Skeletal muscle satellite cell (primary cell): ENCODE data around the gene SEMA4C.

Experiments used
- H3K27me3 ChIP-seq: 2 replicates; pipeline ENCODE4 v1.7.0; 2013; ENCODE audit warnings: low read length; ENCODE audit not compliant: control insufficient read depth, insufficient read depth
- H3K36me3 ChIP-seq: 2 replicates; pipeline ENCODE4 v1.7.0; 2013; ENCODE audit warnings: mild to moderate bottlenecking, control low read depth, low read length; ENCODE audit not compliant: insufficient read depth
- H3K4me1 ChIP-seq: 2 replicates; pipeline ENCODE4 v1.7.0; 2013; ENCODE audit warnings: low read length; ENCODE audit not compliant: control insufficient read depth, insufficient read depth
- H3K4me2 ChIP-seq: 2 replicates; pipeline ENCODE4 v1.7.0; 2013; ENCODE audit warnings: mild to moderate bottlenecking, low read length
- H3K4me3 ChIP-seq: 2 replicates; pipeline ENCODE4 v1.7.0; 2013; ENCODE audit warnings: low read length
- H3K9ac ChIP-seq: 2 replicates; pipeline ENCODE4 v1.7.0; 2013; ENCODE audit warnings: mild to moderate bottlenecking, low read depth, low read length, moderate library complexity
- H3K9me3 ChIP-seq: replicated peaks from 2 replicates; pipeline ENCODE4 v1.7.0; 2013; ENCODE audit warnings: mild to moderate bottlenecking, control low read depth, low read length

SEMA4C gene

GRCh38 chr2:96842600-96842999 lies 27.3 kb downstream of the SEMA4C start:
- Histone ChIP-seq H3K9ac (no peak overlapping the region), H3K4me2 (no peak overlapping the region), H3K4me3 (no peak overlapping the region), H3K27me3 (no peaks in the 10 kb centered on the region), H3K36me3 (peaks cover 1% of the 10 kb centered on the region), H3K4me1 (no peaks in the 10 kb centered on the region), H3K9me3 (no peaks in the 10 kb centered on the region)

- Histone ChIP-seq H3K4me3 (no peak overlapping the region), H3K27me3 (no peaks in the 10 kb centered on the region), H3K9ac (no peak overlapping the region), H3K4me1 (no peaks in the 10 kb centered on the region), H3K4me2 (no peak overlapping the region), H3K36me3 (no peaks in the 10 kb centered on the region), H3K9me3 (no peaks in the 10 kb centered on the region)
These were observed 28.0 kb downstream of the SEMA4C start for GRCh38 chr2:96841701-96842495.

GRCh38 chr2:96839875-96840850 lies 29.7 kb downstream of the SEMA4C start:
- no peak overlapping the region for H3K9ac ChIP-seq
- H3K27me3 ChIP-seq = no peaks in the 10 kb centered on the region
- H3K4me1 ChIP-seq = no peaks in the 10 kb centered on the region
- no peak overlapping the region for H3K4me2 ChIP-seq
- no peaks in the 10 kb centered on the region for H3K9me3 ChIP-seq
- no peaks in the 10 kb centered on the region for H3K36me3 ChIP-seq
- no peak overlapping the region for H3K4me3 ChIP-seq

DNA sequence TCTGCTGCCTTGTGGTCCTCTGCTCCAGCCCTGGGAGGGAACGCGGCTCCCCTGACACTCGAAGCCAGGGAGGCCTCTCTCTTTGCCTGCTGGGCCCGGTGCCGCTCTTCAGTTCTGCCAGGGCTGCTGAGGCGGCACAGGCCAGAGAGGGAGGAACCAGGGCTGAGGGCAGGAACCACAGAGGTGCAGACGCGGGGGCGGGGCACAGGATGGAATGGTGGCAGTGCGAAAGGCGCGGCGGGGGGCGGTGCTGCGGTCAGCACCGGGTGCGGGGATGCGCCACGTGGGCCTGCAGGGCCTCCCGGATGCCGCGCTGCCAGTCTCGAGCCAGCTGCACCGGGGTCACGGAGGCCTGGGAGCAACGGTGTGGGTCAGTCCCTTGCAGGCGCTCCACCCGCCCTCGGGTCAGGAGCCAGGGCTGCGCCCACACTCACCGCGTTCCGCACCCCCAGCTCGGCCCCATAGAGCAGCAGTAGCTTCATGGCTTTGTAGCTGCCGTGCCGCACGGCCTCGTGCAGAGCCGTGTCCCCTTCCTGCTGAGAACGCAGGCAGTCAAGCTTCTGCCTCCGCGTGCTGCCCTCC lies 30.5 kb downstream of the SEMA4C start:
- Histone ChIP-seq H3K4me1 (no peaks in the 10 kb centered on the region), H3K4me2 (no peak overlapping the region), H3K9me3 (no peaks in the 10 kb centered on the region), H3K9ac (no peak overlapping the region), H3K27me3 (no peaks in the 10 kb centered on the region), H3K4me3 (no peak overlapping the region), H3K36me3 (no peaks in the 10 kb centered on the region)

DNA sequence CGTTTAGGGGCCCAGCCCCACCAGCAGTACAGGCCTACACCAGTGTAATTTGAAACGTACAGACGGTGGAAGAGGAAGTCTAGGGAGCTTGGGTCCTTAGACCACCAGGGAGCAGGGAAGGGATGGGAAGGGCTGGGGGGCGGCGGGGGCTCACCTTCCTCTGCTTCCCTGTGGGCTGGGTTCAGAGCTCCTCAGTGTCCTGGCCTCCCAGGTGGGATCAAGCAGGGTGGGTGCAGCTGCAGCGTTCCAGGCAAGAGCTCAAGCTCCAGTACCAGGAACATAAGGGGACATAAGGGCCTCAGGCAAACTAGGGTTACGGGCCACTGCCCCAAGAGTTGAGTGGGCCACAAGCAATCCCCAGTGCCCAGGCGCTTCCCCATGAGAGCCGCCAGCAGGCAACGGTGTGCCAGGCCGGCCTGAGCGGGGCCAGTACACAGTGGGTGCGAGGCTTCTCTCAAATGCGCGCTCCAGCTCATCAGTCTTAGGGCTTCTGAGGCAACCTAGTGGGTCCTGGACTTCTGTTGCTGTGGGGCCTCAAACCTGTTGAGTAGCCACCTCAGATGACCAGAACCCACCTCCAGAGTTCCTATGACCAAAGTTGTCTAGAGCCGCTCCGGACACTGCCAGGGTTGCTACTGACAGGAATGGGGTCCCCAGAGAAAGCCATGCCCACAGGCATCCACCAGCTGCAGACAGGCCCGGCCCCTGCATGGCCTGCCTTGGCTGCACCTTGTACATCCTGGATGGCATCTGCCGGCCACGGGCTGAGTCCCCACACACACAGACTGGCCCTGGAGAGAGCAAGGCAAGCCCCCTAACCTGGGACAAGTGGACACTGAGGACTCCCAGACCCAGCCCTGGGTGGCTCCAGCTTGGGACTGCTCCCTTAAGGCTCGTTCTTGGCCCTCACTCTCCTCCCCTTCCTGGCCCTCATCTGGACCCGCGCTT lies 31.3 kb downstream of the SEMA4C start:
- H3K9me3 ChIP-seq = no peaks in the 10 kb centered on the region
- peaks cover under 1% of the 10 kb centered on the region for H3K4me1 ChIP-seq
- H3K27me3 ChIP-seq = no peaks in the 10 kb centered on the region
- H3K36me3 ChIP-seq = no peaks in the 10 kb centered on the region
- H3K4me3 ChIP-seq = no peak overlapping the region
- no peak overlapping the region for H3K9ac ChIP-seq
- H3K4me2 ChIP-seq = no peak overlapping the region

DNA sequence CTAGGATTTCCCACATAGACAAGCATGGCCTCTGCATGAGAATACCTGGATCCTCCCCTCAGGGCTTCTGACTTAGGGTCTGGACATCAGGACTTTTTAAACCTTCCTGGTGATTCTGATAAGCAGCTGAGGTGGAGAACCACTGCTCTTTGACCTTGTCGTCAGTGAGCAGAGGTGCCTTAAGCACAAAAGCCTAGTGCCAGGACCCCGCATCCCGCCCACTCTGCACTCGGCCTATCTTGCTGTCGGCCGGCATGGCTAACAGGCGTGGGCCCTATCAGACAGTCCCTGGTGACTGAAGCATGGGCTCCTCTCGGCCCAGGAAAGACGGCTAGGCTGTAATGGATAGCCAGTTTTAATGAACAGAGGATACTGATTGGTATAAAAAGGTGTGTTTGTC lies 32.3 kb downstream of the SEMA4C start:
- no peak overlapping the region for H3K4me3 ChIP-seq
- H3K9ac ChIP-seq = no peak overlapping the region
- no peaks in the 10 kb centered on the region for H3K27me3 ChIP-seq
- no peaks in the 10 kb centered on the region for H3K9me3 ChIP-seq
- no peak overlapping the region for H3K4me2 ChIP-seq
- H3K4me1 ChIP-seq = peaks cover 11% of the 10 kb centered on the region
- H3K36me3 ChIP-seq = no peaks in the 10 kb centered on the region

GRCh38 chr2:96835830-96836229 lies 34.0 kb downstream of the SEMA4C start:
- Histone ChIP-seq H3K36me3 (no peaks in the 10 kb centered on the region), H3K4me3 (no peak overlapping the region)

DNA sequence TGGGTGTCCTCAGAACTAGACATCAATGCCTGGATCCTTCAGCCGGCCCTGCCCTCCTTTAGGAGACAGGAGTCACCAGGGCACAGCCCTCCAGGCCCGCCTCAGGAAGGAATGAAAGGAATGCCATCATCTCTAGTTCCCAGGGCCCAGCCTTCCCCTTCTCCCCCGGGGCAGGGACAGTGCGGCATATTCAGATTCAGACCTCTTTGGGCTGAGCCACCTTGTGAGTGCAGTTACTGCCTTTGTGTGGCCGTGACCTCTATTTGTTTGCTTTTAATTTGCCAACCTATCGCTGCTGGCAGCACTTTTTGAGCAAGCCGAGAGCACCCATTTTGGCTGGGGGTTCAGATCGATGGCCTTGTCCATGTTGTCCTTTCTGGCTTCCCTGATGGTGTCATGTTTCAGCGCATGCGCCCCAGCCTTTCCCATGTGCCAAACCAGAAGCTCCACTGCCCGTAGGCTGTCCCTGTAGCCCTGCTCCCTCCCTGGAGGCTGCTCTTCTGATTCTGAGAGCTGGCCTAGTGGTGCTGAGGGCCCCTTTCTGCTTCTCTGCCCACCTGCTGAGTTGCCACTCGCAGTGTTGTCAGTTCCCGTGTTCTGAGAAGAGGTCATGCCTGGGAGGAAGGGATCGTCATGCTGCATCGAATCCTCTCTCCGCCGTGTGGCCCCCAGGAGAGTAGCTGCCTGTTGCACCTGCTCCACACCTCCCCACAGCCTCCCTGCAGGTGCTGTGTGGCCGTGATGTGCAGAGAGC lies 36.9 kb downstream of the SEMA4C start:
- no peaks in the 10 kb centered on the region for H3K27me3 ChIP-seq
- H3K4me2 ChIP-seq = peak overlapping the region; percentile 46
- no peaks in the 10 kb centered on the region for H3K9me3 ChIP-seq
- no peak overlapping the region for H3K9ac ChIP-seq
- H3K4me3 ChIP-seq = peak overlapping the region; percentile 11
- peaks cover 14% of the 10 kb centered on the region for H3K4me1 ChIP-seq
- peaks cover 5% of the 10 kb centered on the region for H3K36me3 ChIP-seq

More at GRCh38 chr2:96835830-96836229, 34.0 kb downstream of the SEMA4C start:
- Histone ChIP-seq H3K9ac (no peak overlapping the region), H3K27me3 (no peaks in the 10 kb centered on the region), H3K4me1 (peaks cover 14% of the 10 kb centered on the region), H3K4me2 (no peak overlapping the region), H3K9me3 (no peaks in the 10 kb centered on the region)

GRCh38 chr2:96832408-96832753 lies 37.5 kb downstream of the SEMA4C start:
- Histone ChIP-seq H3K9me3 (no peaks in the 10 kb centered on the region), H3K27me3 (no peaks in the 10 kb centered on the region), H3K36me3 (peaks cover 5% of the 10 kb centered on the region), H3K9ac (no peak overlapping the region), H3K4me2 (no peak overlapping the region), H3K4me1 (peaks cover 14% of the 10 kb centered on the region), H3K4me3 (no peak overlapping the region)

- Histone ChIP-seq H3K4me1 (peaks cover 14% of the 10 kb centered on the region), H3K36me3 (peaks cover 8% of the 10 kb centered on the region)
These were observed 38.2 kb downstream of the SEMA4C start for GRCh38 chr2:96831679-96832078.

More at GRCh38 chr2:96831679-96832078, 38.2 kb downstream of the SEMA4C start:
- Histone ChIP-seq H3K27me3 (no peaks in the 10 kb centered on the region), H3K9ac (no peak overlapping the region), H3K4me3 (no peak overlapping the region), H3K4me2 (no peak overlapping the region), H3K9me3 (no peaks in the 10 kb centered on the region)
